ENCODE data around the gene ZNF580.

DNA sequence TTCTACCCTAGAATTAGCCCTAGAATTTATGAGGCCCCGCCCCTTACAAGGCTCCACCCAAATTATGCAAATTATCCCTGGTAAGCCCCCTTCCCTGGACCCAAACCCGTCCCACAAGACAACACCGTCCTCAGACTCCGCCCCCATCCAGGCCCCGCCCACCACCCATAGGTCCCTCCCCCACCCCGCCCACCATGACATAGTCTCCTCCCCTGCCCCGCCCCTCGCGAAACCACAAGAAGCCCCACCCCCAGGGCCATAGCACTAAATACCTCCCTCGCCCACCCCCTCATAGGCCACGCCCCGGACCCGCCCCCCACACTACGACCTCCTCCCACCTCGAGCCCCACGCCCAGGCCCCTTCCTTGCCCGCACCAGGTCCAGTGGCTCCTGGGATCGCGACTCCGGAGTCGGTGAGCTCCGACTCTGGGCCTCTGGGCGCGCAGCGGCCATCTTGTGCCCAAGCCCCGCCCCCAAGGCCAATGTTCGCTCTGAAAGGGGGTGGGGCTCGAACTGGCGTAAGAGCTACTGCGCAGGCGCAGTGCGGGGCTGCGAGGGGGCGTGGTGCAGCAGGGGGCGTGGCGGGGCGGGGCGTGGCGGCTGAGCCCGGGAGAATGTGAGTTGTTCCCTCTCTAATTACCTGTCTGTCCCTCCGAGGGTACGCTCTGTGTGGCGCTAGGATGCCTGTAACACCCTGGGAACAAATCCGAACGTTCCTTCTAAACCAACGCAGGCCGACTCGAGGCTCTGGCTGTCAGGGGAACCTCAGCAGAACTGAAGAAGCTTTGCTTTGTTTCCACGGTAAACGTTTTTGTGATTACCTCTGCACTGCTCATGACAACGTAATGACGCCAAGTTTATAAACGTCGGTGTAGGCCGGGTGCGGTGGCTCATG lies 16.4 kb upstream of the ZNF580 start, which contains the start of gene ZNF784:
- TF ChIP-seq GATA3 (IDR thresholded peaks at IDR 0.05; ENCODE audit: low read depth, low read length) (no peak), GATA2 (IDR thresholded peaks at IDR 0.05; ENCODE audit: low read depth, low read length) (no peak)
